B cell (primary cell): ENCODE data around the gene PDILT. TPM values are rescaled to one million over a fixed set of nuclear protein-coding genes. Genes with fewer than 3 reads are reported as not detected.

Experiments
- ATAC-seq: fragments of 200-7000 bp; cut with Tn5 transposase; one replicate; pipeline ENCODE4 v1.10.0; 2021; ENCODE audit warnings: low read depth, mild to moderate bottlenecking, moderate number of reproducible peaks, moderate library complexity
- CTCF ChIA-PET: fragments of 350-600 bp; sonication (Branson Sonifier 250); formaldehyde crosslinking; loops from one replicate; lab custom pipeline; 2021; ENCODE audit warnings: antibody characterized with exemption, inconsistent platforms; lab: Charles Lee
- POLR2A ChIA-PET: fragments of 350-600 bp; sonication (Branson Sonifier 250); formaldehyde crosslinking; loops from one replicate; lab custom pipeline; 2021; ENCODE audit warnings: antibody characterized with exemption; lab: Charles Lee
- DNase-seq: peaks from one replicate; pipeline ENCODE4 v3.0.0; 2013
- H2AFZ ChIP-seq: 2 replicates; pipeline ENCODE4 v1.6.1; 2012; ENCODE audit warnings: mild to moderate bottlenecking, low read depth, low read length; ENCODE audit not compliant: insufficient read depth, poor library complexity, severe bottlenecking
- H3K27ac ChIP-seq, 2 donors: 1 replicate in 1 of 2; 2 replicates in 1 of 2; pipeline ENCODE4 v1.5.1; 2012 to 2013; ENCODE audit warnings: low read length in 2 of 2, mild to moderate bottlenecking in 2 of 2, moderate library complexity in 1 of 2
- H3K27me3 ChIP-seq, 4 experiments: fragments of 200-600 bp in 1 of 4; sonication (generic) in 1 of 4; replicated peaks in 1 of 4; 1 replicate in 2 of 4; 2 replicates in 2 of 4; pipeline versions ENCODE4 v1.6.1 to v1.7.0; 2013 to 2016; ENCODE audit warnings: low read length in 3 of 4, mild to moderate bottlenecking in 2 of 4, mixed read lengths in 1 of 4, moderate library complexity in 1 of 4; ENCODE audit not compliant: insufficient read depth in 4 of 4, control insufficient read depth in 3 of 4; ENCODE audit errors: control extremely low read depth in 1 of 4
- H3K36me3 ChIP-seq, 2 experiments: replicated peaks in 1 of 2; 1 replicate in 1 of 2; 2 replicates in 1 of 2; pipeline versions ENCODE4 v1.6.1 to v1.7.1; 2013; ENCODE audit warnings: low read length in 1 of 2; ENCODE audit not compliant: insufficient read depth in 2 of 2, control insufficient read depth in 1 of 2; ENCODE audit errors: control extremely low read depth in 1 of 2, extremely low read depth in 1 of 2
- H3K4me1 ChIP-seq, 2 donors: fragments of 200-600 bp in 1 of 2; sonication (generic) in 1 of 2; 1 replicate in 1 of 2; 2 replicates in 1 of 2; pipeline versions ENCODE4 v1.5.1 to v1.6.1; 2013 to 2017; ENCODE audit warnings: low read length in 2 of 2; ENCODE audit not compliant: control insufficient read depth in 2 of 2, insufficient read depth in 2 of 2
- H3K4me2 ChIP-seq: replicated peaks from 2 replicates; pipeline ENCODE3; 2012; ENCODE audit warnings: mild to moderate bottlenecking, low read depth, low read length; ENCODE audit not compliant: poor library complexity, severe bottlenecking
- H3K4me3 ChIP-seq, 5 experiments: fragments of 200-600 bp in 1 of 5; sonication (generic) in 1 of 5; 1 replicate in 3 of 5; 2 replicates in 2 of 5; pipeline versions ENCODE4 v1.5.1 to v1.7.0; 2011 to 2016; ENCODE audit warnings: low read length in 4 of 5, mild to moderate bottlenecking in 4 of 5, low read depth in 2 of 5, control low read depth in 1 of 5, moderate library complexity in 1 of 5; ENCODE audit not compliant: insufficient read depth in 1 of 5; ENCODE audit errors: control extremely low read depth in 1 of 5, extremely low read depth in 1 of 5
- H3K79me2 ChIP-seq: fragments of 200-600 bp; sonication (generic); one replicate; pipeline ENCODE4 v1.6.0; 2016; ENCODE audit warnings: low read length; ENCODE audit not compliant: control insufficient read depth, insufficient read depth
- H3K9ac ChIP-seq: fragments of 200-600 bp; sonication (generic); 2 replicates; pipeline ENCODE4 v1.6.1; 2017; ENCODE audit warnings: mild to moderate bottlenecking, low read length, moderate library complexity
- H3K9me3 ChIP-seq, 3 donors: one replicate each; pipeline versions ENCODE4 v1.6.1 to v1.7.1; 2013; ENCODE audit warnings: low read length in 2 of 3; ENCODE audit not compliant: control insufficient read depth in 2 of 3, insufficient read depth in 1 of 3; ENCODE audit errors: control extremely low read depth in 1 of 3
- H4K20me1 ChIP-seq: 2 replicates; pipeline ENCODE4 v1.6.0; 2012; ENCODE audit warnings: mild to moderate bottlenecking, low read length; ENCODE audit not compliant: insufficient read depth, control insufficient read depth, poor library complexity, severe bottlenecking
- H3K27ac Mint-ChIP-seq: one replicate; pipeline ENCODE4 v1.8.0; 2021; ENCODE audit warnings: mixed read lengths
- H3K27me3 Mint-ChIP-seq: one replicate; pipeline ENCODE4 v1.8.0; 2021; ENCODE audit warnings: mixed read lengths
- H3K4me1 Mint-ChIP-seq: one replicate; pipeline ENCODE4 v1.8.0; 2021; ENCODE audit warnings: mixed read lengths
- H3K4me3 Mint-ChIP-seq: one replicate; pipeline ENCODE4 v1.8.0; 2021; ENCODE audit warnings: mixed read lengths
- H3K9me3 Mint-ChIP-seq: one replicate; pipeline ENCODE4 v1.8.0; 2022; ENCODE audit warnings: mixed read lengths; ENCODE audit not compliant: insufficient read depth
- EZH2 ChIP-seq: IDR thresholded peaks from 2 replicates; pipeline ENCODE4 v1.6.1; 2012; ENCODE audit warnings: borderline replicate concordance, low read depth, mild to moderate bottlenecking, moderate library complexity, low read length; ENCODE audit not compliant: insufficient read depth, poor library complexity, severe bottlenecking
- WGBS: methylation state at CpG from one replicate; pipeline ENCODE4 v1.1.5; 2013; ENCODE audit warnings: missing lambda C conversion rate; ENCODE audit not compliant: insufficient coverage; 5-methylcytosine and 5-hydroxymethylcytosine counted together
- intact Hi-C: fragments of 100-400 bp; cut with micrococcal nuclease; formaldehyde crosslinking; loops from one replicate; pipeline ENCODE4 v1.10.0; 2022
- polyA plus RNA-seq: library from polyadenylated mRNA; depleted of rRNA; stranded (reverse); fragments of >200 nt; gene quantifications from 2 replicates; pipeline ENCODE4 v1.2.3, GENCODE V29; 2012
- total RNA-seq, 2 donors: library from RNA; stranded (reverse); fragments of 120-200 nt in 1 of 2; gene quantifications; 1 replicate in 1 of 2; 2 replicates in 1 of 2; pipeline versions ENCODE4 v1.2.3 to v1.2.4, GENCODE V29; 2013 to 2022
- TF ChIP-seq, protein P1 (sequence below): fragments of 200-600 bp; IDR thresholded peaks from one replicate; pipeline ENCODE4 v1.8.0; 2022; ENCODE audit warnings: antibody characterized with exemption, mild to moderate bottlenecking

The PDILT gene
- total and polyA plus RNA-seq, 2 donors (not counting 1 experiment from before 2014, with no cell fraction given): not detected

DNA sequence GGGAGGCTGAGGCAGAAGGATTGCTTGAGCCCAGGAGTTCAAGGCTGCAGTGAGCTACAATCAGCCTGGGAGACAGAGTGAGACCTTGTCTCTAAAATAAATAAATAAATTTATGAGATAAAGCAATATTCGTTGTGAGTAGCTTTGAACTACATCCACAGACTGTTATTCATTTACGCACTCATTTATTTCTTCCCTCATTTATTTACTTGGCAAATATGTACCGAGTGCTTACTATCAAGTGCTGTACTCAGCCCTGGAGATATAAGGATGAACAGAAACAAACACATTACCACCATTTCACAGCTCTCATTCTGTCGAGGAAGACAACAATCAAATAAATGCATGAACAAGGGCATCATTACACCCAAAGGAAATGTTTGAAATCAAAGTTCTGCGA, 27.4 kb downstream of the PDILT start:
- Histone ChIP-seq H4K20me1 (no peaks in the 10 kb centered on the region), H3K9ac (no peak overlapping the region), H3K79me2 (no peaks in the 10 kb centered on the region), H3K27ac (no peak overlapping the region), H3K4me2 (no peak overlapping the region), H3K36me3 (no peaks in the 10 kb centered on the region), H3K27me3 (peaks cover 0 to 9% (median 0%) of the 10 kb centered on the region in 4 experiments), H2AFZ (no peak overlapping the region), H3K4me1 (no peaks in the 10 kb centered on the region), H3K4me3 (no peak overlapping the region), H3K9me3 (no peaks in the 10 kb centered on the region)
- ATAC-seq: no peak
- ChIA-PET POLR2A (no interaction called here), CTCF (interaction anchor here (2.4 kb wide), 1 partner anchor 8 kb away, joined by 20 read pairs; no protein-coding TSS in a partner anchor)
- TF ChIP-seq, protein P1, sequence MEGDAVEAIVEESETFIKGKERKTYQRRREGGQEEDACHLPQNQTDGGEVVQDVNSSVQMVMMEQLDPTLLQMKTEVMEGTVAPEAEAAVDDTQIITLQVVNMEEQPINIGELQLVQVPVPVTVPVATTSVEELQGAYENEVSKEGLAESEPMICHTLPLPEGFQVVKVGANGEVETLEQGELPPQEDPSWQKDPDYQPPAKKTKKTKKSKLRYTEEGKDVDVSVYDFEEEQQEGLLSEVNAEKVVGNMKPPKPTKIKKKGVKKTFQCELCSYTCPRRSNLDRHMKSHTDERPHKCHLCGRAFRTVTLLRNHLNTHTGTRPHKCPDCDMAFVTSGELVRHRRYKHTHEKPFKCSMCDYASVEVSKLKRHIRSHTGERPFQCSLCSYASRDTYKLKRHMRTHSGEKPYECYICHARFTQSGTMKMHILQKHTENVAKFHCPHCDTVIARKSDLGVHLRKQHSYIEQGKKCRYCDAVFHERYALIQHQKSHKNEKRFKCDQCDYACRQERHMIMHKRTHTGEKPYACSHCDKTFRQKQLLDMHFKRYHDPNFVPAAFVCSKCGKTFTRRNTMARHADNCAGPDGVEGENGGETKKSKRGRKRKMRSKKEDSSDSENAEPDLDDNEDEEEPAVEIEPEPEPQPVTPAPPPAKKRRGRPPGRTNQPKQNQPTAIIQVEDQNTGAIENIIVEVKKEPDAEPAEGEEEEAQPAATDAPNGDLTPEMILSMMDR: no peak
- TF ChIP-seq EZH2: no peak
- Mint-ChIP-seq H3K4me3 (no peak overlapping the region), H3K9me3 (no peaks in the 10 kb centered on the region), H3K27me3 (peaks cover 33% of the 10 kb centered on the region), H3K27ac (no peak overlapping the region), H3K4me1 (no peaks in the 10 kb centered on the region)
- 100% methylated on average over 1 of the region's 5 CpGs for WGBS
- intact Hi-C loops: no loop called here
- no peak for DNase-seq

DNA sequence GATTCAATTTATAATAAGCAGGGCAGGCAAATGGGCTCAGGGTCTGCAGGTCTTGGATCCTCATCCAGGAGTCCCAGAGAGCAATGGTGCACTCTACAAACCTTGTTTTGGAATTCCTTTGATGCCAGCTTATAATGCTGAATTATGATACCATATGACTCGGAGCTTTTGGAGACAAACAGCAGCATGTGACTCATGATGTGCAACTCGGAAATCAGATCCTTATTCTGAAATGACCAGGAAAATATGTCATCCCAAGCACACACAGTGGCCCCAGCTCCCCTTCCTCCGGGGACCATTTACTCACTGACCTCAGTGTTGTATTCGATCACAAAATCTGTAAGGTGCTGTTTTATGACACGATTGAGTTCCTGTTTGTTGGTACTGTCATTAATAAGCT, 31.8 kb downstream of the PDILT start:
- ChIA-PET POLR2A (no interaction called here), CTCF (interaction anchor here (0.7 to 2.2 kb wide), 2 partner anchors 11 to 13 kb away, joined by 3 to 6 read pairs; no protein-coding TSS in a partner anchor)
- no peak overlapping the region for H3K4me3 Mint-ChIP-seq
- Histone ChIP-seq H3K9me3 (no peaks in the 10 kb centered on the region), H4K20me1 (no peaks in the 10 kb centered on the region), H3K4me1 (no peaks in the 10 kb centered on the region), H3K79me2 (no peaks in the 10 kb centered on the region), H3K36me3 (no peaks in the 10 kb centered on the region), H3K27ac (no peak overlapping the region), H3K27me3 (peaks cover 0 to 9% (median 0%) of the 10 kb centered on the region in 4 experiments), H3K4me2 (no peak overlapping the region), H3K9ac (no peak overlapping the region), H2AFZ (no peak overlapping the region), H3K4me3 (no peak overlapping the region)
- no peaks in the 10 kb centered on the region for H3K4me1 Mint-ChIP-seq
- no peak for TF ChIP-seq EZH2
- TF ChIP-seq, protein P1: no peak
- intact Hi-C loops: no loop called here
- WGBS: 94% methylated on average over 4 of the region's 5 CpGs
- DNase-seq: no peak
- no peak for ATAC-seq
- H3K27me3 Mint-ChIP-seq: peaks cover 42% of the 10 kb centered on the region
- H3K9me3 Mint-ChIP-seq: no peaks in the 10 kb centered on the region
- H3K27ac Mint-ChIP-seq: no peak overlapping the region
